ENCODE measurements around the gene MDM1. TPM values are rescaled to one million over a fixed set of nuclear protein-coding genes. Genes with fewer than 3 reads are reported as not detected.

MDM1 gene
- total RNA-seq, 1 donor from 2014 or later, result 21.4 TPM

- no peak for TF ChIP-seq CTCF (IDR thresholded peaks at IDR 0.05; ENCODE audit: unreplicated experiment)
- Mint-ChIP-seq H3K27ac (no peak overlapping the region), H3K4me3 (no peak overlapping the region), H3K9me3 (peaks cover 25% of the 10 kb centered on the region), H3K36me3 (peaks cover 65% of the 10 kb centered on the region), H3K27me3 (ENCODE audit: low read depth) (no peaks in the 10 kb centered on the region), H3K4me1 (no peaks in the 10 kb centered on the region)
- no peak for DNase-seq (ENCODE audit: low spot score in 2 of 2, unreplicated experiment in 2 of 2)
Observed at GRCh38 chr12:68304626-68305025, 27.5 kb downstream of the MDM1 start.

GRCh38 chr12:68303850-68304249, 28.3 kb downstream of the MDM1 start:
- H3K36me3 Mint-ChIP-seq, result peaks cover 67% of the 10 kb centered on the region
- peak overlapping the region; percentile 18 for H3K27ac Mint-ChIP-seq
- H3K4me1 Mint-ChIP-seq, result no peaks in the 10 kb centered on the region
- no peak overlapping the region for H3K4me3 Mint-ChIP-seq
- H3K9me3 Mint-ChIP-seq, result peaks cover 29% of the 10 kb centered on the region
- no peak for DNase-seq (ENCODE audit: low spot score in 2 of 2, unreplicated experiment in 2 of 2)
- no peak for TF ChIP-seq CTCF (IDR thresholded peaks at IDR 0.05; ENCODE audit: unreplicated experiment)
- no peaks in the 10 kb centered on the region for H3K27me3 Mint-ChIP-seq (ENCODE audit: low read depth)

GRCh38 chr12:68297929-68298328, 34.2 kb downstream of the MDM1 start:
- H3K9me3 Mint-ChIP-seq, result peaks cover 29% of the 10 kb centered on the region
- no peak overlapping the region for H3K4me3 Mint-ChIP-seq
- no peak for TF ChIP-seq CTCF (IDR thresholded peaks at IDR 0.05; ENCODE audit: unreplicated experiment)
- peaks cover 45% of the 10 kb centered on the region for H3K36me3 Mint-ChIP-seq
- no peak overlapping the region for H3K27ac Mint-ChIP-seq
- no peaks in the 10 kb centered on the region for H3K27me3 Mint-ChIP-seq (ENCODE audit: low read depth)
- DNase-seq (ENCODE audit: low spot score in 2 of 2, unreplicated experiment in 2 of 2), result no peak
- peaks cover 13% of the 10 kb centered on the region for H3K4me1 Mint-ChIP-seq

GRCh38 chr12:68294251-68294650, 37.9 kb downstream of the MDM1 start:
- Mint-ChIP-seq H3K27ac (peak overlapping the region; percentile 0), H3K4me3 (no peak overlapping the region), H3K27me3 (ENCODE audit: low read depth) (no peaks in the 10 kb centered on the region), H3K36me3 (peaks cover 12% of the 10 kb centered on the region), H3K4me1 (peaks cover 24% of the 10 kb centered on the region), H3K9me3 (peaks cover 7% of the 10 kb centered on the region)
- no peak for TF ChIP-seq CTCF (IDR thresholded peaks at IDR 0.05; ENCODE audit: unreplicated experiment)
- DNase-seq (ENCODE audit: low spot score in 2 of 2, unreplicated experiment in 2 of 2), result no peak

- Mint-ChIP-seq H3K4me1 (peaks cover 24% of the 10 kb centered on the region), H3K4me3 (no peak overlapping the region), H3K27ac (no peak overlapping the region), H3K36me3 (peaks cover 3% of the 10 kb centered on the region), H3K27me3 (ENCODE audit: low read depth) (no peaks in the 10 kb centered on the region), H3K9me3 (no peaks in the 10 kb centered on the region)
- no peak for DNase-seq (ENCODE audit: low spot score in 2 of 2, unreplicated experiment in 2 of 2)
- no peak for TF ChIP-seq CTCF (IDR thresholded peaks at IDR 0.05; ENCODE audit: unreplicated experiment)
Observed at GRCh38 chr12:68293347-68293746, 38.8 kb downstream of the MDM1 start.
